ENCODE measurements around the gene SLC39A11. TPM values are rescaled to one million over a fixed set of nuclear protein-coding genes. Genes with fewer than 3 reads are reported as not detected.

Gene SLC39A11
- total RNA-seq, 1 experiment from 2014 or later = 57.1 TPM

- Histone ChIP-seq H3F3A (ENCODE audit: insufficient read depth, low read depth) (no peaks in the 10 kb centered on the region), H3K4me1 (replicated peaks; ENCODE audit: insufficient read depth) (peaks cover 6% of the 10 kb centered on the region; the same call in 1 of the 2 replicates), H3K9me2 (ENCODE audit: insufficient read depth) (no peaks in the 10 kb centered on the region), H2AFZ (no peak overlapping the region), H3K4me2 (no peak overlapping the region), H4K20me1 (ENCODE audit: insufficient read depth) (no peaks in the 10 kb centered on the region), H3K4me3 (no peak overlapping the region), H3K27ac (no peak overlapping the region), H3K27me3 (ENCODE audit: insufficient read depth, low read depth) (no peaks in the 10 kb centered on the region), H3K36me3 (ENCODE audit: low read depth) (peaks cover 7% of the 10 kb centered on the region), H3K79me2 (ENCODE audit: low read depth) (peaks cover 5% of the 10 kb centered on the region; the same call in 1 of the 2 replicates), H3K9me3 (ENCODE audit: insufficient read depth, low read depth) (no peaks in the 10 kb centered on the region; the same call in 1 of the 2 replicates)
- DNase-seq = no peak
- intact Hi-C loops (cut with micrococcal nuclease; ENCODE audit: unreplicated experiment) = loop anchor here (10.0 kb wide), 1 partner anchor 85 kb away; no protein-coding TSS in a partner anchor
- POLR2A ChIA-PET (ENCODE audit: unreplicated experiment) = no interaction called here
- TF ChIP-seq EZH2 (IDR thresholded peaks at IDR 0.05; ENCODE audit: low read depth) = no peak
- no peak for TF ChIP-seq CTCF (conservative IDR thresholded peaks at IDR 0.05)
- CTCF ChIA-PET = no interaction called here
- BruUV-seq (replicated peaks) = no TSS peak
Measured at GRCh38 chr17:73089322-73090317, 2.9 kb downstream of the SLC39A11 start.

GRCh38 chr17:73088561-73088960 lies 3.9 kb downstream of the SLC39A11 start:
- peaks cover 6% of the 10 kb centered on the region; the same call in 1 of the 2 replicates for H3K4me1 ChIP-seq (replicated peaks; ENCODE audit: insufficient read depth)
- peaks cover 5% of the 10 kb centered on the region; the same call in 1 of the 2 replicates for H3K79me2 ChIP-seq (ENCODE audit: low read depth)
- no peaks in the 10 kb centered on the region for H3K27me3 ChIP-seq (ENCODE audit: insufficient read depth, low read depth)
- H3K4me3 ChIP-seq = no peak overlapping the region
- no peaks in the 10 kb centered on the region for H4K20me1 ChIP-seq (ENCODE audit: insufficient read depth)
- CTCF ChIA-PET = no interaction called here
- H3K36me3 ChIP-seq (ENCODE audit: low read depth) = peaks cover 16% of the 10 kb centered on the region
- no TSS peak for BruUV-seq (replicated peaks)
- H3K9me2 ChIP-seq (ENCODE audit: insufficient read depth) = no peaks in the 10 kb centered on the region
- no peaks in the 10 kb centered on the region; the same call in 1 of the 2 replicates for H3K9me3 ChIP-seq (ENCODE audit: insufficient read depth, low read depth)
- intact Hi-C loops (cut with micrococcal nuclease; ENCODE audit: unreplicated experiment) = no loop called here
- H3F3A ChIP-seq (ENCODE audit: insufficient read depth, low read depth) = no peaks in the 10 kb centered on the region
- DNase-seq = no peak
- no peak for TF ChIP-seq EZH2 (IDR thresholded peaks at IDR 0.05; ENCODE audit: low read depth)
- no peak for TF ChIP-seq CTCF (conservative IDR thresholded peaks at IDR 0.05)
- POLR2A ChIA-PET (ENCODE audit: unreplicated experiment) = no interaction called here
- H3K27ac ChIP-seq = no peak overlapping the region
- H2AFZ ChIP-seq = no peak overlapping the region
- no peak overlapping the region for H3K4me2 ChIP-seq

- DNase-seq = no peak
- Histone ChIP-seq H3K9me3 (ENCODE audit: insufficient read depth, low read depth) (no peaks in the 10 kb centered on the region; the same call in none of the 2 replicates), H3K79me2 (ENCODE audit: low read depth) (no peaks in the 10 kb centered on the region), H3K27ac (no peak overlapping the region), H2AFZ (no peak overlapping the region), H3K4me3 (no peak overlapping the region), H3K27me3 (ENCODE audit: insufficient read depth, low read depth) (no peaks in the 10 kb centered on the region), H4K20me1 (ENCODE audit: insufficient read depth) (no peaks in the 10 kb centered on the region), H3K36me3 (ENCODE audit: low read depth) (peaks cover 22% of the 10 kb centered on the region), H3K4me2 (no peak overlapping the region), H3F3A (ENCODE audit: insufficient read depth, low read depth) (no peaks in the 10 kb centered on the region), H3K9me2 (ENCODE audit: insufficient read depth) (no peaks in the 10 kb centered on the region), H3K4me1 (replicated peaks; ENCODE audit: insufficient read depth) (no peaks in the 10 kb centered on the region)
- CTCF ChIA-PET = no interaction called here
- intact Hi-C loops (cut with micrococcal nuclease; ENCODE audit: unreplicated experiment) = no loop called here
- POLR2A ChIA-PET (ENCODE audit: unreplicated experiment) = no interaction called here
- TF ChIP-seq CTCF (conservative IDR thresholded peaks at IDR 0.05) = no peak
- no peak for TF ChIP-seq EZH2 (IDR thresholded peaks at IDR 0.05; ENCODE audit: low read depth)
- no TSS peak for BruUV-seq (replicated peaks)
Measured at GRCh38 chr17:73083432-73083831, 9.1 kb downstream of the SLC39A11 start.

All from PC-9 (cell line).